ENCODE results near the gene ITGA11.

DNA sequence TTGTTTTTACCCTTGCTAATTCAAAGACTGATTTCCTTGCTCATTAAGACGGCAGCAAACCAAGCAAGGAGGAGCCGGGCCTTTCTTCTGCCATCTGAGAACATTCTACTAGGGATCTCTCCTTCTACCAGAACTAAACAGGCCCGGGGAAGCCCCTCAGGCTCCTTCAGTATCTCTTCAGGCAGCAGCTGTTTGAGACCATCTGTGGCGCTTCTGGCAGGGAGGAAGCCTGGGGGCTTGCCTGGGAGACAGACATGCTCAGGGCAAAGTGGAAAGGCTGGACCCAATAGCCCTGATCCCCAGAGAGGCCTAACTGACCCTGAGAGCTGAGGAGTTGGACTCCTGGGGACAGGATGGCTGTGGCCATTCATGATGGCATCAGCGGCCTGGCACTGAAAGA lies 86.5 kb downstream of the ITGA11 start:
- TF ChIP-seq, protein P1, sequence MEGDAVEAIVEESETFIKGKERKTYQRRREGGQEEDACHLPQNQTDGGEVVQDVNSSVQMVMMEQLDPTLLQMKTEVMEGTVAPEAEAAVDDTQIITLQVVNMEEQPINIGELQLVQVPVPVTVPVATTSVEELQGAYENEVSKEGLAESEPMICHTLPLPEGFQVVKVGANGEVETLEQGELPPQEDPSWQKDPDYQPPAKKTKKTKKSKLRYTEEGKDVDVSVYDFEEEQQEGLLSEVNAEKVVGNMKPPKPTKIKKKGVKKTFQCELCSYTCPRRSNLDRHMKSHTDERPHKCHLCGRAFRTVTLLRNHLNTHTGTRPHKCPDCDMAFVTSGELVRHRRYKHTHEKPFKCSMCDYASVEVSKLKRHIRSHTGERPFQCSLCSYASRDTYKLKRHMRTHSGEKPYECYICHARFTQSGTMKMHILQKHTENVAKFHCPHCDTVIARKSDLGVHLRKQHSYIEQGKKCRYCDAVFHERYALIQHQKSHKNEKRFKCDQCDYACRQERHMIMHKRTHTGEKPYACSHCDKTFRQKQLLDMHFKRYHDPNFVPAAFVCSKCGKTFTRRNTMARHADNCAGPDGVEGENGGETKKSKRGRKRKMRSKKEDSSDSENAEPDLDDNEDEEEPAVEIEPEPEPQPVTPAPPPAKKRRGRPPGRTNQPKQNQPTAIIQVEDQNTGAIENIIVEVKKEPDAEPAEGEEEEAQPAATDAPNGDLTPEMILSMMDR (CRISPR knock-in tag; IDR thresholded peaks at IDR 0.05): no peak
- TF ChIP-seq ZC3H4 (CRISPR knock-in tag; IDR thresholded peaks at IDR 0.05; ENCODE audit: borderline replicate concordance) (no peak), TCF7 (IDR thresholded peaks at IDR 0.05; ENCODE audit: low read depth) (no peak), POLR2AphosphoS5 (IDR thresholded peaks at IDR 0.05; ENCODE audit: low read depth, low read length) (no peak), CBFB (CRISPR knock-in tag; IDR thresholded peaks at IDR 0.05) (no peak), ZNF672 (CRISPR knock-in tag; IDR thresholded peaks at IDR 0.05) (no peak), KLF11 (CRISPR knock-in tag; IDR thresholded peaks at IDR 0.05) (no peak), PHF8 (CRISPR knock-in tag; IDR thresholded peaks at IDR 0.05) (no peak), SP2 (CRISPR knock-in tag; IDR thresholded peaks at IDR 0.05) (no peak), MAFF (IDR thresholded peaks at IDR 0.05; ENCODE audit: low read depth, low read length) (no peak)
- TF ChIP-seq, protein P2, sequence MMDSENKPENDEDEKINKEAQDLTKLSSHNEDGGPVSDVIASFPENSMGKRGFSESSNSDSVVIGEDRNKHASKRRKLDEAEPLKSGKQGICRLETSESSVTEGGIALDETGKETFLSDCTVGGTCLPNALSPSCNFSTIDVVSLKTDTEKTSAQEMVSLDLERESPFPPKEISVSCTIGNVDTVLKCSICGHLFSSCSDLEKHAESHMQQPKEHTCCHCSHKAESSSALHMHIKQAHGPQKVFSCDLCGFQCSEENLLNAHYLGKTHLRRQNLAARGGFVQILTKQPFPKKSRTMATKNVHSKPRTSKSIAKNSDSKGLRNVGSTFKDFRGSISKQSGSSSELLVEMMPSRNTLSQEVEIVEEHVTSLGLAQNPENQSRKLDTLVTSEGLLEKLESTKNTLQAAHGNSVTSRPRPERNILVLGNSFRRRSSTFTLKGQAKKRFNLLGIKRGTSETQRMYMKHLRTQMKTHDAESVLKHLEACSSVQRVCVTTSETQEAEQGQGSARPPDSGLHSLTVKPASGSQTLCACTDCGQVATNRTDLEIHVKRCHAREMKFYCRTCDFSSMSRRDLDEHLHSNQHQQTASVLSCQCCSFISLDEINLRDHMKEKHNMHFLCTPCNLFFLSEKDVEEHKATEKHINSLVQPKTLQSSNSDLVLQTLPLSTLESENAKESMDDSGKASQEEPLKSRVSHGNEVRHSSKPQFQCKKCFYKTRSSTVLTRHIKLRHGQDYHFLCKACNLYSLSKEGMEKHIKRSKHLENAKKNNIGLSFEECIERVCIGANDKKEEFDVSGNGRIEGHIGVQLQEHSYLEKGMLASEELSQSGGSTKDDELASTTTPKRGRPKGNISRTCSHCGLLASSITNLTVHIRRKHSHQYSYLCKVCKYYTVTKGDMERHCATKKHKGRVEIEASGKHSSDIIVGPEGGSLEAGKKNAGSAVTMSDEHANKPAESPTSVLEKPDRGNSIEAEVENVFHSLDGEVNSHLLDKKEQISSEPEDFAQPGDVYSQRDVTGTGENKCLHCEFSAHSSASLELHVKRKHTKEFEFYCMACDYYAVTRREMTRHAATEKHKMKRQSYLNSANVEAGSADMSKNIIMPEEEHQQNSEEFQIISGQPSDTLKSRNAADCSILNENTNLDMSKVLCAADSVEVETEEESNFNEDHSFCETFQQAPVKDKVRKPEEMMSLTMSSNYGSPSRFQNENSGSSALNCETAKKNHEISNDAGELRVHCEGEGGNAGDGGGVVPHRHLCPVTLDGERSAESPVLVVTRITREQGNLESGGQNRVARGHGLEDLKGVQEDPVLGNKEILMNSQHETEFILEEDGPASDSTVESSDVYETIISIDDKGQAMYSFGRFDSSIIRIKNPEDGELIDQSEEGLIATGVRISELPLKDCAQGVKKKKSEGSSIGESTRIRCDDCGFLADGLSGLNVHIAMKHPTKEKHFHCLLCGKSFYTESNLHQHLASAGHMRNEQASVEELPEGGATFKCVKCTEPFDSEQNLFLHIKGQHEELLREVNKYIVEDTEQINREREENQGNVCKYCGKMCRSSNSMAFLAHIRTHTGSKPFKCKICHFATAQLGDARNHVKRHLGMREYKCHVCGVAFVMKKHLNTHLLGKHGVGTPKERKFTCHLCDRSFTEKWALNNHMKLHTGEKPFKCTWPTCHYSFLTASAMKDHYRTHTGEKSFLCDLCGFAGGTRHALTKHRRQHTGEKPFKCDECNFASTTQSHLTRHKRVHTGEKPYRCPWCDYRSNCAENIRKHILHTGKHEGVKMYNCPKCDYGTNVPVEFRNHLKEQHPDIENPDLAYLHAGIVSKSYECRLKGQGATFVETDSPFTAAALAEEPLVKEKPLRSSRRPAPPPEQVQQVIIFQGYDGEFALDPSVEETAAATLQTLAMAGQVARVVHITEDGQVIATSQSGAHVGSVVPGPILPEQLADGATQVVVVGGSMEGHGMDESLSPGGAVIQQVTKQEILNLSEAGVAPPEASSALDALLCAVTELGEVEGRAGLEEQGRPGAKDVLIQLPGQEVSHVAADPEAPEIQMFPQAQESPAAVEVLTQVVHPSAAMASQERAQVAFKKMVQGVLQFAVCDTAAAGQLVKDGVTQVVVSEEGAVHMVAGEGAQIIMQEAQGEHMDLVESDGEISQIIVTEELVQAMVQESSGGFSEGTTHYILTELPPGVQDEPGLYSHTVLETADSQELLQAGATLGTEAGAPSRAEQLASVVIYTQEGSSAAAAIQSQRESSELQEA (CRISPR knock-in tag; IDR thresholded peaks at IDR 0.05; ENCODE audit: not compliant biosample characterization): no peak
- TF ChIP-seq, protein P3, sequence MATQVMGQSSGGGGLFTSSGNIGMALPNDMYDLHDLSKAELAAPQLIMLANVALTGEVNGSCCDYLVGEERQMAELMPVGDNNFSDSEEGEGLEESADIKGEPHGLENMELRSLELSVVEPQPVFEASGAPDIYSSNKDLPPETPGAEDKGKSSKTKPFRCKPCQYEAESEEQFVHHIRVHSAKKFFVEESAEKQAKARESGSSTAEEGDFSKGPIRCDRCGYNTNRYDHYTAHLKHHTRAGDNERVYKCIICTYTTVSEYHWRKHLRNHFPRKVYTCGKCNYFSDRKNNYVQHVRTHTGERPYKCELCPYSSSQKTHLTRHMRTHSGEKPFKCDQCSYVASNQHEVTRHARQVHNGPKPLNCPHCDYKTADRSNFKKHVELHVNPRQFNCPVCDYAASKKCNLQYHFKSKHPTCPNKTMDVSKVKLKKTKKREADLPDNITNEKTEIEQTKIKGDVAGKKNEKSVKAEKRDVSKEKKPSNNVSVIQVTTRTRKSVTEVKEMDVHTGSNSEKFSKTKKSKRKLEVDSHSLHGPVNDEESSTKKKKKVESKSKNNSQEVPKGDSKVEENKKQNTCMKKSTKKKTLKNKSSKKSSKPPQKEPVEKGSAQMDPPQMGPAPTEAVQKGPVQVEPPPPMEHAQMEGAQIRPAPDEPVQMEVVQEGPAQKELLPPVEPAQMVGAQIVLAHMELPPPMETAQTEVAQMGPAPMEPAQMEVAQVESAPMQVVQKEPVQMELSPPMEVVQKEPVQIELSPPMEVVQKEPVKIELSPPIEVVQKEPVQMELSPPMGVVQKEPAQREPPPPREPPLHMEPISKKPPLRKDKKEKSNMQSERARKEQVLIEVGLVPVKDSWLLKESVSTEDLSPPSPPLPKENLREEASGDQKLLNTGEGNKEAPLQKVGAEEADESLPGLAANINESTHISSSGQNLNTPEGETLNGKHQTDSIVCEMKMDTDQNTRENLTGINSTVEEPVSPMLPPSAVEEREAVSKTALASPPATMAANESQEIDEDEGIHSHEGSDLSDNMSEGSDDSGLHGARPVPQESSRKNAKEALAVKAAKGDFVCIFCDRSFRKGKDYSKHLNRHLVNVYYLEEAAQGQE (IDR thresholded peaks at IDR 0.05; ENCODE audit: borderline replicate concordance in 1 of 2, low read depth in 1 of 2, low read length in 2 of 2): no peak
- TF ChIP-seq, protein P4, sequence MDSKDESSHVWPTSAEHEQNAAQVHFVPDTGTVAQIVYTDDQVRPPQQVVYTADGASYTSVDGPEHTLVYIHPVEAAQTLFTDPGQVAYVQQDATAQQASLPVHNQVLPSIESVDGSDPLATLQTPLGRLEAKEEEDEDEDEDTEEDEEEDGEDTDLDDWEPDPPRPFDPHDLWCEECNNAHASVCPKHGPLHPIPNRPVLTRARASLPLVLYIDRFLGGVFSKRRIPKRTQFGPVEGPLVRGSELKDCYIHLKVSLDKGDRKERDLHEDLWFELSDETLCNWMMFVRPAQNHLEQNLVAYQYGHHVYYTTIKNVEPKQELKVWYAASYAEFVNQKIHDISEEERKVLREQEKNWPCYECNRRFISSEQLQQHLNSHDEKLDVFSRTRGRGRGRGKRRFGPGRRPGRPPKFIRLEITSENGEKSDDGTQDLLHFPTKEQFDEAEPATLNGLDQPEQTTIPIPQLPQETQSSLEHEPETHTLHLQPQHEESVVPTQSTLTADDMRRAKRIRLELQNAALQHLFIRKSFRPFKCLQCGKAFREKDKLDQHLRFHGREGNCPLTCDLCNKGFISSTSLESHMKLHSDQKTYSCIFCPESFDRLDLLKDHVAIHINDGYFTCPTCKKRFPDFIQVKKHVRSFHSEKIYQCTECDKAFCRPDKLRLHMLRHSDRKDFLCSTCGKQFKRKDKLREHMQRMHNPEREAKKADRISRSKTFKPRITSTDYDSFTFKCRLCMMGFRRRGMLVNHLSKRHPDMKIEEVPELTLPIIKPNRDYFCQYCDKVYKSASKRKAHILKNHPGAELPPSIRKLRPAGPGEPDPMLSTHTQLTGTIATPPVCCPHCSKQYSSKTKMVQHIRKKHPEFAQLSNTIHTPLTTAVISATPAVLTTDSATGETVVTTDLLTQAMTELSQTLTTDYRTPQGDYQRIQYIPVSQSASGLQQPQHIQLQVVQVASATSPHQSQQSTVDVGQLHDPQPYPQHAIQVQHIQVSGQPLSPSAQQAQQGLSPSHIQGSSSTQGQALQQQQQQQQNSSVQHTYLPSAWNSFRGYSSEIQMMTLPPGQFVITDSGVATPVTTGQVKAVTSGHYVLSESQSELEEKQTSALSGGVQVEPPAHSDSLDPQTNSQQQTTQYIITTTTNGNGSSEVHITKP (CRISPR knock-in tag; IDR thresholded peaks at IDR 0.05; ENCODE audit: low read depth): no peak
